Right renal cortex interstitium (tissue), 3 donors: ENCODE results near the gene HELQ. TPM values are rescaled to one million over a fixed set of nuclear protein-coding genes. Genes with fewer than 3 reads are reported as not detected.
A peak's percentile ranks its signal among the peaks of the same experiment; 100 is the strongest.
"Not testable (repeated sequence)": the region's sequence is repeated elsewhere in the genome, so short reads cannot be mapped to it uniquely, and the experiment has no call there.

Experiments used
- DNase-seq, 3 donors: peaks; one replicate each; pipeline ENCODE4 v3.0.0-alpha.2; 2013; ENCODE audit warnings: low read depth in 3 of 3, low spot score in 2 of 3
- polyA plus RNA-seq, 3 donors: library from polyadenylated mRNA; unstranded; fragments of 120-200 nt; gene quantifications; one replicate each; pipeline ENCODE4 v1.2.1, GENCODE V29; 2013; ENCODE audit not compliant: insufficient read length in 3 of 3

The HELQ gene
- polyA plus RNA-seq, 3 donors, result 16.9 to 18.5 (median 17.3) TPM

DNA sequence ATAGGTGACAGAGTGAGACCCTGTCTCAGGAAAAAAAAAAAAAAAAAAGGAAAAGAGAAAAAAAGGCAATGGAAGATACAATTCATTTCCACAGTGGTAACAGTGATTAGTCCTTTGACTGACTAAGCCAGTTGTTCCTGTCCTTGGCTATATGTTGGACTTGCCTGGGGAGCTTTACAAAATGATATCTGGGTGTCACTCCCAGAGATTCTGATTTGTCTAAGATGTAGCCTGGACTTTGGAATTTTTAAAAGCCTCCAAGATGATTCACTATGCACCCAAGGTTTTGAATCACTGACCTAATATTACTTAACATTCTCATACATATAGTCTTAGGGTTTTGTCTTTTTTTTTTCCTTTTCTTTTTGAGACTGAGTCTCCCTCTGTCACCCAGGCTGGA, 16.9 kb downstream of the HELQ start:
- no peak for DNase-seq

DNA sequence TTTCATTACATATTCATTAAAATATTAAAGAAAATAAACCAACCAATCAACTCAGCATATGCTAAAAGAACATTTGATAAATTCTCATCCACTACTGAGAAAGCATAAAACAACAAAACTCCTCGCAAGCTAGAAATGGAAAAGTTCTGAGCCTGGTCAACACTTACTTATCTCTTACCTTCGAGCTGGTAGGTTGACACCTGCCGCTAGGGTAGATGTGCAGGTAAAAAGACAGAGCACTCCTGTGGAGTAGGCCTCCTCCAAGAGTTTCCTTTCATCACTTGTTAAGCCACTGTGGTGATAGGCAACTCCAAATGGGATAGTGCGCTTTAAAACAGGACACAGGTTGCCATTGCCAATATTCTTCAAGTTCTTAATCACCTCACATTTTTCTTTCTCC, 18.9 kb downstream of the HELQ start:
- DNase-seq, result no peak

DNA sequence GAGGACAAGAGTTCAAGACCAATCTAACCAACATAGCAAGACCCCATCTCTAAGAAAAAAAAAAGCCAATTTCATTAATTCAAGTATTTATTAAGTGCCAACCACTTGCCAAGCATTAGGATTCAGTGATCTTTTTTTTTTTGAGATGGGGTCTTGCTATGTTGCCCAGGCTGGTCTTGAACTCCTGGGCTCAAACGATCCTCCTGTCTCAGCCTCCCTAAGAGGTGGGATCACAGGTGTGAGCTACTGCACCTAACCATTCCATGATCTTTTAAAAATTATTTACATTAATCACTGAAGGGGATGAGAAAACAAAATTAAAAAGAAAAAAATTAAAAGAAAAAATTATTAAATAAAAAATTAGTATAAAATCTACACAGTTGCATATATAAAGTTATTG, 24.4 kb downstream of the HELQ start:
- DNase-seq, result no peak

DNA sequence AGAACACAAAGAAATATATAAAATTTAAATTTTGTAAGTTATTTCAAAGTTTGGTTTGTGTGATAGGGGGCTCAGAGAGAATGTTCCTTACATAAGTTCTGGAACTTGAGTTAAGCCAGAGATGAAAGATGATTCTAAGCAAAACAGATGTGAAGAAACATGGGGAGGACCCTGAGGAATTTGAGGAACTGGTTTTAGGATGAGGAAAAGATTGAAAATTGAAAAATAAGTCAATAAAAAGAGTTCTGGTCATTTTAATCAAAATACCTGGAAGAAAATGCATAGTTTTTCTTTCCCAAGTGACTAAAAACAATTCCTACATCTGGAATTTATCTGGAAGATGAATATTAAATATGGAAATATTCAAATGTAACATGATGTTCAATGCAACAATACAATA, 37.4 kb downstream of the HELQ start:
- DNase-seq, result no peak

DNA sequence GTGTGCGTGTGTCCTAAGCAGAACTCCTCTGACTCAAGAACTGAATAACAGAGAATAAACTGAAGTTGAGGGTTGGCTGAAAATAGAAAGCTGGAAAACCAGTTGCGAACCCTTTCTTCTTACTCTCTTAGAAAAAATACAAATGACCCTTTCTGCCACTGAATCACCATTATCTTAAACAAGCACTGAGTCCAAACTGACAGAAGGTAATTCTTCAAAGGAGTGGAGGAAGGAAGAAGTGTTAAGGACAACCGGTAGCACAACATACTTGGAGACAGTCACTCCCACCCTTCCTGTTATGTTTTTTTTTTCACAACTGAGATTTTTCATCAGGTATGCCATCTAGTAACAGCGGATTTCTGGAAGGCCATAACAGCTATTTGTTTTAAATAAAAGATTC, 38.1 kb downstream of the HELQ start:
- DNase-seq, result no peak

DNA sequence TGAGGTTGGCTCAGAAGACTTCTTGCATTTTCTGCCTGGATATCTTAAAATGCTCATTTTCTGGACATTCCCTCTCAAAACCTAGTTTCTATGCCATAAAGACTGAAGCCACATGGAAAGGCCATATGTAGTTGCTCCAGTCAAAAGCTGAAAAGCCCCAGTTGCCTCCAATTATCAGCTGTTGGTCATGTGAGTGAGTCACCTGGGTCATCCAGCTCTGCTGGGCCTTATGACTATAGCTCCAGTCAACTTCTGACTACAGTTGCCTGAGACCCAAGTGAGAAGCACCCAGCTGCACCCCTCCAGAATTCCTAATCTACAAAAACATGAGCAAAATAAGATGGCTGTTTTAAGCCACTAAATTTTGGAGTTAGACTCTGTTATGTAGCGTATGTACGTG, 41.9 kb downstream of the HELQ start:
- no peak for DNase-seq

DNA sequence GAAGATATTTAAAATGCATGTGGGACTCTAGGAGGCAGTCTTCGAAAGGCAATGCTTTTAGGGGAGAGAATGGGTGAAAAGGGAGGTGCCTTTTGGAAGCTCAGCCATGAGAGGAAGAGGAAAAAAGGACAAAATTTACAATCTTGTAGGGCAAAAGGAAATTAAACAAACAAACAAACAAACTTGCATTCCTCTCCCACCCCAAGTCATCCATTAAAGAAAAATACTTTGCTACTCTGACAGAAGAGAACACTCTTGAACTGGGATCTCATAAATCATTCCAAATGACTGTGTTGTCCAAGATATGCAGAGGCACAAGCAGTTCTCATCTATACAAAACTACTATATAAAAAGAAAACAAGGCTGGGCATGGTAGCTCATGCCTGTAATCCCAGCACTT, 46.7 kb downstream of the HELQ start:
- peak; percentile 54 to 65 (median 56) for DNase-seq

DNA sequence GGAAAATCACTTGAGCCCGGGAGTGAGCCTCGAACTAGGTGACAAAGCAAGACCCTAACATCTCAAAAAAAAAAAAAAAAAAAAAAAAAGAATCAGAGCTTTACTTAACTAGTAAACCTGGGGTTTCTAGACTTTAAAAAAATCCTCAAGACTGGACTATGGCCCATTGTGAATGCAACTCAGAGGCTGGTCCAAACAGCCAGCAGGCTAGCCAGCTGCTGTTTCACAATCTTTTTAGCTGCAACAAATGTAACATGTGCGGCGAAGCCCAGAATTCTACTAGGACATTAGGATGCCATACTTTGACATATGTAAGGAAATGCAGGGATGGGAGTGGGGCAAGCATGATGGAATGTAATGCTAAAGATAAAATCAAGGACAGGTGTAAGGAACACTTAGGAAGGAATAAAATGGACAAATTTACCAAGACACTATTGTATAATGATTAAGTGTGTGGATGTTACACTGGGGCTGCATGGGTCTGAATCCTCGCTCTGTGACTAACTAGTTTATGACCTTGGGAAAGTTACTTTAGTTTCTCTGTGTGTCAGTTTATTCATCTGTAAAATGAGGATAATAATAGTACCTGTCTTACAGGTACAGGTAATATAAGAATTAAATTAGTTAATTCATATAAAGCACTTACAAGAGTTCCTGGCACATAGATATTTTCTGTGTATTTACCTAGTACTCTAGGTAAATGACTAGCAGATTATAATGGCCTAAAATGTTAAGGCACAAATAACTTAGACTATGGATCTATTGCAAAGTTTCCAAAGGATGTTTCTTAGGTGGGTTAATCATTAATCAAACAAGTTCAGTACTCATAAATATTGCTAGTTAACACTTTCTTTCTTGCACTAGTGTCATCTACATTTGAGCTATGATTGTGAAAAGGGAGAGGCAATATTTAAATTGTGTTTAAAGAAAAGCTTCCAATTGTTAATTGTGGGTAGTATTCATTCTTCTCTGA, 49.5 kb downstream of the HELQ start:
- DNase-seq, result no peak

DNA sequence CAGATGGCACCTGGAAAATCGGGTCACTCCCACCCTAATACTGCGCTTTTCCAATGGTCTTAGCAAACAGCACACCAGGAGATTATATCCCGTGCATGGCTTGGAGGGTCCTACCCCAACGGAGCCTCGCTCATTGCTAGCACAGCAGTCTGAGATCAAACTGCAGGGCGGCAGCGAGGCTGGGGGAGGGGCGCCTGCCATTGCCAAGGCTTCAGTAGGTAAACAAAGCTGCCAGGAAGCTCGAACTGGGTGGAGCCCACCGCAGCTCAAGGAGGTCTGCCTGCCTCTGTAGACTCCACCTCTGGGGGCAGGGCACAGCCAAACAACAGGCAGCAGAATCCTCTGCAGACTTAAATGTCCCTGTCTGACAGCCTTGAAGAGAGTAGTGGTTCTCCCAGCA, 57.5 kb downstream of the HELQ start:
- DNase-seq, result not testable (repeated sequence)

DNA sequence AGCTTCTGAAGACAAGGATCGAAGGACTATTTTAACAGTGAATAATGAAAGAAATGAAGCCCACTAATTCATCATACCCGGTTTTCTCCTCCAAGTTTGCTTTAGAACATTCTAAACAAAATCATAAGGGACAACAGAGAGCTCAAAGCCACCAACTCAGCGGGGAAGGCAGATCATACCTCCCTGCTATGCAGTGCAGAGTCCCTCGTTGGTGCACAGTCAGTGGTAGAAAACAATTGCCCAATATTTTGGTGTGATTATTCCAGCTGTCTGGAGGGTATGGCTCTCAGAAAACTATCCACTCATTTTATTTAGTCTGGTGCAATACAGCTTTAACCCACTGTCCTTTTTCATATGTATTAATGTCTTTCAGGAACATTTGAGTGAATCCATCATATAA, 61.7 kb downstream of the HELQ start:
- DNase-seq, result no peak

DNA sequence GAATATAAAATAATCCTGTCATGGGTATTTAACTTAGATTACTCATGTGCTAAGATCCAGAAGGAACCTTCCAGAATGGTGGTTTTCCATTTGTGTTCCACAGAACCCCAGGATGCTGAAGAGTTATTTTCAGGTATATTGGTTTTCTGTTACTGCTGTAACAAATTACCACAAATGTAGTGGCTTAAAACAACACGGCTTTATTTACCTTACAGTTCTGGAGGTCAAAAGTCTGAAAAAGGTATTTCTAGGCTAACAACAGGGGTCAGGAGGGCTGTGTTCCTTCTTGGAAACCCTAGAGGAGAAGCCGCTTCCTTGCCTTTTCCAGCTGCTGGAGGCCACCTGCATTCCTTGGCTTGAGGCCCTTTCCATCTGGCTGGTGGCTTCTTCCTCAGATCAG, 63.1 kb downstream of the HELQ start:
- DNase-seq, result no peak

DNA sequence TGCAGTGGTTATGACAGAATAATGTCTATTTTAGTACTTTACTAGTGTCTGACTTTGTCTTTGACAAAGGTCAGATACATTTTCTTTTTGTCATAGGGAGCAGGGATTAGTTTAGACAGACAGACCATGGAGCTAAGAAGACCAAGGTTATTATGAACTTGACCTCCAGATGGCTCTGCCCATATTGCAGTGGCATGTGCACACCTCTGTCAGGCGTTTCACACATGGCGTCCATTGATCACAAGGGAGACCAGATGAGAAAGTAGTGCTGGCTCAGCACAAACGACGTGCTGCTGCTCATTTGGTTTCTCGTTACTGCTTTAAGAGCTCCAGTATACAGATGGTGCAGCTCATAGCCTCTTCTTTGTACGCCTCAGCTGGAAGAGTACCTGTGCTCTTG, 64.7 kb downstream of the HELQ start:
- DNase-seq, result no peak

DNA sequence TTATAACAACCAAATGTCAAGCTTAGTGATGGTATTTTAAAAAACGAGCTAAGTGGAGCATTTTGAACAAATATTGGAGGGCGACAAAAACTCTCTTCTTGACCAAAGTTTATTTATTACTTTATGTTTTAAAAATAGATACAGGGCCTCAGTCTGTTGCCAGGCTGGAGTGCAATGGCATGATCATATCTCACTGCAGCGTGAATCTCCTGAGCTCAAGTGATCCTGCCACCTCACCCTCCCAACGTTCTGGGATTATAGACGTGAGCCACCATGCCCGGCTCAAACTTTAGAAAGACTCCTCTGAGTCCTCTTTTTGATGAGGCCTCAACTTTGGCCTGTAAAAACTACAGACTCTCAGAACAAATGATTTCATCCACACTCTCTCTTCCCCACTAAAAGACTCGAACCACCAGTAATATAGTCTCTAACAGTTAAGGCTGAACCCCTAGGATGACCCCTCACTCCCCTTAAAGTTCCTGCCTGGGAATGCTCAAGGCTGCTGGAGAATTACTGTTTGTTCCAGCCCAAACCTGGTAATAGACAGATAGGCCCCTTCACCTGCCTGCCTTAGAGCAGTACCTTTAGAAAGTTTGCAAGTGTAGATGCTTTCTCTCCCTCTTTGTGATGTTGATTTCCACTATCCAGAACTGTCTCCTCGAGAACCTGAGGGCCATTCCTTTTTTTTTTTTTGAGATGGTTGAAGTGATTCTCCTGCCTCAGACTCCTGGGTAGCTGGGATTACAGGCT, 65.7 kb downstream of the HELQ start:
- DNase-seq, result no peak

DNA sequence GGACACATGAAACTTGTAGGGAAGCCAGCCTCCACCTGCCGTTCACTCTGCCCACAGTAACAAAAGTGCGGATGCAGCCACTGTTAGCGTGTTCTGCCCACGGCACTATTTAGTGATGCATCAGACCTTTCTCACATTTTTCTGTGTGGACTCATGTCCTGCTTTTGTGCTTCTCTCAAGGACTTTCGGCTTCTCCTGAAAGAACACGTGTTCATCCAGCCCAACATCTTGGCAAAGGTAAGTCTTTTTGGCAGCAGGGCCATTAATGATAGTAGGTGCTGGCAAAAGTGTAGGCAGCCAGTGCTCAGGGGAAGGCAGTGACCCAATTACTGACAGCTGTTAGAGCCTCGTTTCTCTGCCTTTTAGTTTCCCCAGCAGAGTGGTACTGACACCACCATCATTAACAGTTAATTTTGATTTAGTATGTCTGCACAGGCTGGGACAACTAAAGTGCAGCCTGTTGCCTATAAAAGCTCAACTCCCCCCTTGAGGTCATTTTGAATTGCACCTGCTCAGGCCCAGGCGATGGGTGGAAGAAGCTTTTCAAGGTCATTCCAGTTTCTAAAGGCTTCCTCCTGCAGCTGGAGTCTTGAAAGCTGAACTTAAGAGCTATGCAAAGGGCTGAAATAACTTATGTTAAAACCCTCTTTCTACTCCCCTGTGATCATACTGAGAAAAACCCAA, 66.4 kb downstream of the HELQ start:
- no peak for DNase-seq

DNA sequence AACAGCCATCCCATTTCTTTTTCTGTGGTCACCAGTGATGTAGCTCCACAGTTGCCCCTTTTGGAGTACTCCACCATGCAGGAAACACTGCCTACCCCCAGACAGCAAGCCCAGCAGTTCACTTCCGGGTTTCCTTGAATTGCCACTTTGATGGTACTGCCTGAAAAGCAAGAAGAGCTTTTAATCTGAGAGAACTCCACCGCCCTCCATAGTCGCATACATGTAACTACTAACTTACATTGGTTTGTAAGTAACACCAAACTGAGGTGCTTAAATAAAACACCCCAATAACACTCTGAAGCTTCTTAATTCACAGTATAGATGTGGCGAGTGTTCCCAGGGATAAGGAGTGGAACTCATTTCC, 67.3 kb downstream of the HELQ start:
- DNase-seq, result no peak

DNA sequence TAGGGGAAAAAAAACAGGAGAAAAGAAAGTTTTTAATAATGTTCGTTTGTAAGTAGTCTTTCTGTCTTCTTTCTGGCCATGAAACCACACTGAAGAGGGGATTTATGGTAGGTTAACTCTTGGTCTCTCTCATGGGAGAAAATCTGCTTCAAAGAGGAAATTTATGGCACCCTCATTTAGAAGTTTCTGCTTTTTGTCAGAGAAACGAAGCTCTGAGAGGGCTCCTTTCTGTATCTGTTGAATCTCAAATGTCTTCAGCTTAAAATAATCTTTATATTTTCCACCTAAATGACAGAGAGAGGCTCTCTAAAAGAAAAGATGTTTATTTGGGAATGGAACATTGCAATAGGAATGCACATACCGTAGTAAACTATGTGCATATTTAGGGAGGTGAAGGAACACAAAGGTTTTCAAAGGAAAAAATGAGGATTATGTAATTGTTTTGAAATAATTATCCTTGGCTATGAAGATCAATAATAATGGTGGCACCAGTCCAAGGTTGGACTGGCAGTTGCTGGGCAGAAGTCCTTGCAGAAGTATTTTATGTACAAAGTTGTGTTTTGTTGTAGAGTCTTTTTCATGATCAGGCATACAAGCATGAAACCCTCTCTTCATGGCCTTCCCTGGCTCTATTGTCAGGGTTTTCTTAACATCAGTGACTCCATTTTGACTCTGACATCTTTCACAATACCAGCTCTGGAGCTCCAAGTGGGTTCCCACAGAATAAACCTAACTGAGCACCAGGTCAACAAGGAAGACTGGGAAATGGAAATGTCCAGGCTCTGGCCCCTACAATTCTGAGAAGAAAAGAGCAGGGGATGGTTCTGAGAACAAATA, 67.9 kb downstream of the HELQ start:
- no peak for DNase-seq

DNA sequence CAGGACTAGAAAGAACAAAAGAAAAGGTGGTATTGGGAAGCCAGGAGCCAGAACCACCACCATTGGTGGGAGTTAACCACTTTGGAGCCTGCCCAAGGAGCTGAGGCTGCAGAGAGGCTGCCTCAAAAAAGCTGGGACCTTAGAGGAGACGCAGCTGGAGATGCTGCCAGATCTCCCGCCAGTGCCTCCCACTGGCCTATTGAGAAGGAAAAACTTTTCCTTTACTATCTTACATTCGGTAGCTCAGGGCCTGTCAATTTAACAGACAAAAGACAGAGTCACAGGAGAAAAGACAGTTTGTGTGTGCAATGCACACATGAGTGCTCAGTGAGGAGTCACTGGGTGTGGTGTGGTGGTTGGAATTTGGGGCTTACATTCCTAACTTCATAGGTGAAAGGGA, 68.6 kb downstream of the HELQ start:
- DNase-seq, result no peak

DNA sequence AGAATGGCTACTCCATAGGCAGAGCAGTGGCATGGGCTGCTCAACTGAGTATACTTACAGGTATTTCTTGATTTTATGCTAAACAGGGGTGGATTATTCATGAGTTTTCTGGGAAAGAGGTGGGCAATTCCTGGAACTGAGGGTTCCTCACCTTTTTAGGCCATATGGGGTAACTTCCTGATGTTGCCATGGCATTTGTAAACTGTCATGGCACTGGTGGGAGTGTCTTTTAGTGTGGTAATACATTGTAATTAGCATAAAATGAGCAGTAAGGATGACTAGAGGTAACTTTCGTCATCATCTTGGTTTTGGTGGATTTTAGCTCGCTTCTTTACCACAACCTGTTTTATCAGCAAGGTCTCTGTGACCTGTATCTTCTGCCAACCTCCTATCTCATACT, 72.8 kb downstream of the HELQ start:
- no peak for DNase-seq

DNA sequence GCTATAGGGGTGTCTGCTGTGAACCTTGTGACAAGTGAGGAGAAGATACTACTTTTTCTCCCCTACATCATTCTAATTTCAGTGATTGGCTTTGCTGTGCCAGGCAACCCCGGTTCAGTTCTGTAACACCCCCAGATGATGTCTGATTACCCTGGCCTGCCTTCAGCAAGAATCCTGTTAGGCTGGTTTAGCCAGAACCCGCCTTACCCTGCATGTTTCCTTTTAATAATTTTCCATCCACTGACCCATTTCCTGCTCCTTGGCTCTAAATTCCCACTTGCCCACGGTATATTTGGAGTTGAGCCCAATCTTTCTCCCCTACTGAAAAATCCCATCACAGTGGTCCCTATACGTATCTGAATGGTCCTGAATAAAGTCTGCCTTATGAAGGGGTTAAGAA, 74.5 kb downstream of the HELQ start:
- DNase-seq, result no peak

DNA sequence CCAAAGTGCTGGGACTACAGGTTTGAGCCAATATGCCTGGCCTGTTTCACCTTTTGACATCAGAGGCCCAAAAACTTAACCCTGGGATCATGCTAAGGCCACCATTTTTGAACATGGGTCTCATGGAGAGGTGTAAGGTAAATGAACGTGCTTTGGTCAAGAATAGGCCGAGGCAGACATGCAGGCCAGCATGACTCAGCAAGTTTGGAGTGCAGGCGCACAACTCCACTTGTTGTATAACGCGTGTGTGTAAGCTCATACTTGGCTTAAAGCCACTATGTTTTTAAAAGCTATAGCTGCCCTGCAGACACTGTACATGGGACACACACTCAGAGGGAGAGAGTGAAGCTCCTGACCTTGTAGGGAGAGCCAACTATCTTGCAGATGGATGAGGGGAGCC, 77.2 kb downstream of the HELQ start:
- no peak for DNase-seq

DNA sequence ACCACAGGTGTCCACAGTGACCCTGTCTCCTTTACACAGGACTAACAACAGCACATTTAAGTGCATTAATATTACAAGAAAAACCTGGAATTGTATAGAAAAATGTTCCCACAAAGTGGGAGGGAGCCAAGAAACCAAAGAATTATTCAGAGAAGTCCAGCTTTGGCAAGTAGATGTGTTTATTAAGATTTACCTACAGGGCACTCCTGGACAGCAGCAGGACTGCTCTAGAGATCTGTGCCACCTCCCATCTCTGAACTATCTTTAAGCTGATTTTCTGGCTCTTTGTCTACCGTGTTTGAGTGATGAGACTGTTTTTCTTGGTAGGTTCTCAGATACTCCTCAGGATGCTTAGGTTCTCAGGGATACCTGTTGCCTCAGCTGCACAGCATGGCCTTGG, 82.7 kb downstream of the HELQ start:
- DNase-seq, result no peak
